SU-DHL-6 (cell line): ENCODE results near the gene ZFYVE9.

Source experiments
- H2AFZ ChIP-seq: fragments of 200-600 bp; sonication (generic); 2 replicates; pipeline ENCODE4 v1.6.1; 2014; ENCODE audit warnings: low read depth, mild to moderate bottlenecking, moderate library complexity, mixed read lengths, antibody characterized with exemption, low read length; ENCODE audit not compliant: severe bottlenecking
- H3F3A ChIP-seq: fragments of 200-600 bp; shearing (Covaris generic); 2 replicates; pipeline ENCODE4 v1.6.0; 2016; ENCODE audit warnings: antibody characterized with exemption, mild to moderate bottlenecking; ENCODE audit not compliant: insufficient read depth
- H3K27ac ChIP-seq: fragments of 200-600 bp; sonication (generic); 2 replicates; pipeline ENCODE4 v1.5.1; 2016; ENCODE audit warnings: low read depth, mild to moderate bottlenecking, low read length, moderate library complexity, mixed read lengths
- H3K27me3 ChIP-seq: fragments of 200-600 bp; sonication (generic), shearing (Covaris generic); 2 replicates; pipeline ENCODE4 v1.6.0; 2014; ENCODE audit warnings: mild to moderate bottlenecking, low read length
- H3K36me3 ChIP-seq: fragments of 200-600 bp; sonication (generic); 2 replicates; pipeline ENCODE4 v1.6.1; 2014; ENCODE audit warnings: mild to moderate bottlenecking, low read length, mixed read lengths
- H3K4me2 ChIP-seq: fragments of 300-600, 200-600 bp; shearing (Covaris generic), sonication (generic); 2 replicates; pipeline ENCODE4 v1.6.0; 2014; ENCODE audit warnings: low read length, low read depth, mild to moderate bottlenecking; ENCODE audit not compliant: poor library complexity, severe bottlenecking
- H3K4me3 ChIP-seq: fragments of 200-600 bp; sonication (generic); 2 replicates; pipeline ENCODE4 v1.5.1; 2014; ENCODE audit warnings: antibody characterized with exemption, low read length, mild to moderate bottlenecking, mixed read lengths; ENCODE audit not compliant: insufficient read depth, poor library complexity, severe bottlenecking
- H3K79me2 ChIP-seq: fragments of 200-600 bp; sonication (generic); 2 replicates; pipeline ENCODE4 v1.6.1; 2014; ENCODE audit warnings: mild to moderate bottlenecking, low read length, moderate library complexity; ENCODE audit not compliant: insufficient read depth
- H3K9ac ChIP-seq: fragments of 200-600 bp; sonication (generic); 2 replicates; pipeline ENCODE4 v1.7.0; 2014; ENCODE audit warnings: mild to moderate bottlenecking, low read length
- H3K9me2 ChIP-seq: fragments of 200-600 bp; sonication (generic); replicated peaks from 2 replicates; pipeline ENCODE4 v1.6.1; 2014; ENCODE audit warnings: low read length; ENCODE audit not compliant: insufficient read depth
- H3K9me3 ChIP-seq: fragments of 200-600 bp; sonication (generic); 2 replicates; pipeline ENCODE4 v1.6.1; 2014; ENCODE audit warnings: low read length, mixed read lengths; ENCODE audit not compliant: insufficient read depth
- H4K20me1 ChIP-seq: fragments of 200-600 bp; sonication (generic); 2 replicates; pipeline ENCODE4 v1.6.1; 2014; ENCODE audit warnings: low read depth, mild to moderate bottlenecking, antibody characterized with exemption, low read length, moderate library complexity, mixed read lengths
- CTCF ChIP-seq: fragments of 200-600 bp; sonication (generic); IDR thresholded peaks from one replicate; pipeline ENCODE4 v1.5.1; 2017; ENCODE audit warnings: antibody characterized with exemption, mild to moderate bottlenecking, low read length, moderate library complexity; ENCODE audit not compliant: insufficient read depth, poor library complexity, severe bottlenecking
- EZH2phosphoT487 ChIP-seq: fragments of 200-600 bp; sonication (generic), shearing (Covaris generic); conservative IDR thresholded peaks from 2 replicates; pipeline ENCODE4 v1.6.1; 2018; ENCODE audit warnings: mild to moderate bottlenecking, antibody characterized with exemption, low read length, moderate library complexity, mixed read lengths

The ZFYVE9 gene

GRCh38 chr1:52352690-52353089 lies 210.8 kb downstream of the ZFYVE9 start:
- Histone ChIP-seq H3F3A (no peaks in the 10 kb centered on the region), H3K27me3 (no peaks in the 10 kb centered on the region), H2AFZ (no peak overlapping the region), H3K4me3 (no peak overlapping the region), H3K9me3 (no peaks in the 10 kb centered on the region), H3K79me2 (no peaks in the 10 kb centered on the region), H4K20me1 (no peaks in the 10 kb centered on the region), H3K36me3 (peaks cover 4% of the 10 kb centered on the region; the same call in 1 of the 2 replicates), H3K4me2 (no peak overlapping the region), H3K9ac (no peak overlapping the region), H3K9me2 (no peaks in the 10 kb centered on the region), H3K27ac (no peak overlapping the region)
- no peak for TF ChIP-seq EZH2phosphoT487
- no peak for TF ChIP-seq CTCF

GRCh38 chr1:52355436-52355835 lies 213.5 kb downstream of the ZFYVE9 start:
- TF ChIP-seq EZH2phosphoT487 (no peak), CTCF (no peak)
- no peaks in the 10 kb centered on the region for H3K9me2 ChIP-seq
- peaks cover 4% of the 10 kb centered on the region; the same call in 1 of the 2 replicates for H3K36me3 ChIP-seq
- no peaks in the 10 kb centered on the region for H3K9me3 ChIP-seq
- H3K4me3 ChIP-seq = no peak overlapping the region
- H3K27ac ChIP-seq = no peak overlapping the region
- no peak overlapping the region for H3K4me2 ChIP-seq
- H3K27me3 ChIP-seq = no peaks in the 10 kb centered on the region
- no peaks in the 10 kb centered on the region for H3K79me2 ChIP-seq
- H3K9ac ChIP-seq = no peak overlapping the region
- H2AFZ ChIP-seq = no peak overlapping the region
- no peaks in the 10 kb centered on the region for H4K20me1 ChIP-seq
- no peaks in the 10 kb centered on the region for H3F3A ChIP-seq

- Histone ChIP-seq H2AFZ (no peak overlapping the region), H3K4me3 (no peak overlapping the region), H3K4me2 (no peak overlapping the region), H3K36me3 (peaks cover 4% of the 10 kb centered on the region; the same call in 1 of the 2 replicates), H3K27ac (no peak overlapping the region), H3K9ac (no peak overlapping the region), H3K9me3 (no peaks in the 10 kb centered on the region), H3K9me2 (no peaks in the 10 kb centered on the region), H3F3A (no peaks in the 10 kb centered on the region), H3K27me3 (no peaks in the 10 kb centered on the region), H4K20me1 (no peaks in the 10 kb centered on the region), H3K79me2 (no peaks in the 10 kb centered on the region)
- no peak for TF ChIP-seq CTCF
- no peak for TF ChIP-seq EZH2phosphoT487
Observed at GRCh38 chr1:52355847-52356505, 214.1 kb downstream of the ZFYVE9 start.
